Peyer's patch (tissue), 4 donors: ENCODE results near the gene DBR1.

Experiments used
- POLR2A ChIP-seq, 2 donors: fragments of 450-650 bp; IDR thresholded peaks; one replicate each; pipeline ENCODE4 v1.5.1; 2017; ENCODE audit warnings: antibody characterized with exemption in 2 of 2, mild to moderate bottlenecking in 2 of 2, moderate library complexity in 2 of 2
- TF ChIP-seq, protein P1 (sequence below), 6 experiments: fragments of 450-650 bp in 4 of 6; fragments of 200-600 bp in 2 of 6; sonication (generic) in 1 of 6; IDR thresholded peaks; one replicate each; pipeline ENCODE4 v1.5.1; 2017 to 2019; ENCODE audit warnings: antibody characterized with exemption in 6 of 6, mild to moderate bottlenecking in 3 of 6, moderate library complexity in 1 of 6

GRCh38 chr3:138202945-138203701 is 28.4 kb upstream of the DBR1 start:
- TF ChIP-seq, protein P1, sequence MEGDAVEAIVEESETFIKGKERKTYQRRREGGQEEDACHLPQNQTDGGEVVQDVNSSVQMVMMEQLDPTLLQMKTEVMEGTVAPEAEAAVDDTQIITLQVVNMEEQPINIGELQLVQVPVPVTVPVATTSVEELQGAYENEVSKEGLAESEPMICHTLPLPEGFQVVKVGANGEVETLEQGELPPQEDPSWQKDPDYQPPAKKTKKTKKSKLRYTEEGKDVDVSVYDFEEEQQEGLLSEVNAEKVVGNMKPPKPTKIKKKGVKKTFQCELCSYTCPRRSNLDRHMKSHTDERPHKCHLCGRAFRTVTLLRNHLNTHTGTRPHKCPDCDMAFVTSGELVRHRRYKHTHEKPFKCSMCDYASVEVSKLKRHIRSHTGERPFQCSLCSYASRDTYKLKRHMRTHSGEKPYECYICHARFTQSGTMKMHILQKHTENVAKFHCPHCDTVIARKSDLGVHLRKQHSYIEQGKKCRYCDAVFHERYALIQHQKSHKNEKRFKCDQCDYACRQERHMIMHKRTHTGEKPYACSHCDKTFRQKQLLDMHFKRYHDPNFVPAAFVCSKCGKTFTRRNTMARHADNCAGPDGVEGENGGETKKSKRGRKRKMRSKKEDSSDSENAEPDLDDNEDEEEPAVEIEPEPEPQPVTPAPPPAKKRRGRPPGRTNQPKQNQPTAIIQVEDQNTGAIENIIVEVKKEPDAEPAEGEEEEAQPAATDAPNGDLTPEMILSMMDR (IDR thresholded peaks at IDR 0.05), result no peak
- no peak for TF ChIP-seq POLR2A (IDR thresholded peaks at IDR 0.05)
